Retina (tissue), 1 donor: Measurements from ENCODE around the gene MEIS2.

Experiments
- DNase-seq: peaks from one replicate; pipeline ENCODE4 v3.0.0-alpha.2; 2016

The MEIS2 gene

DNA sequence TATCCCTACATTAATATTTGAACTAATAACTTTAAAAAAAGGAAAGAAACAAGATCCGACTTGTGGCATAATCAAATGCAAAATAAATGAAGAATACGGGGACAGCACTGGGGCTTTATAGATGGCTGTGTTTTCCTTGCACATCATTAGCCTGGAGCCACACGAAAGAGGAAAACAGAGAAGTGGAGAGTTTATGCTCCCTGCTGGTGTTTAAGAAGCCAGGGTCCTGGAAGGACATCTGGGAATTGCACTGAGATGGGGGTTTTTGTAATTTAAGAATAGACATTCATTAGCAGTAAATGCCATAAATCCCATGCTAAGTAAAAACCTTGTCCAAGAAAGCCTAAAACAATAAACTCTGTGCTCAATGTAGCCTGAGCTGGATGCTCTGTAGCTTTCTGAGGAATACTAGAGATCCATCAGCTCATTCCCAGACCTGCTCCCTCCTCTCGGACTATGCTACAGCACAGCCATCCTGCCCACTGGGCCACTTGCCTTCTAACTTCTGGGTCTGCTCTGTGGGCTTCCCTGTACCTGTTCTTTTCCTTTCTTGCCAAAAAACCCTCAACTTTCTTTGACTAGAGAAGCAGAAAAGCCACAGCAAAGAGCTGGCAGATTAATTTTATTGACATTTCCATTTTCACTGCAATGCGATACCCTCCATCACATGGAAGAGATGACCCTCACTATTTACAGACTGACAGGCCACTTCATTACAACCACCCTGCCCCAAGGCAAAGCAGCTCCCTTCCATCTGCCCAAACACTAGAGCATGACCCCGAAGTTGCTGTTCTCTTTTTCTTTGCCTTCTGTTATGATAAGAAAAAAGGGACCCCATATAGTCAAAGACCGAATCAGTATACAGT lies 62.3 kb downstream of the MEIS2 start:
- DNase-seq: peak; percentile 61

DNA sequence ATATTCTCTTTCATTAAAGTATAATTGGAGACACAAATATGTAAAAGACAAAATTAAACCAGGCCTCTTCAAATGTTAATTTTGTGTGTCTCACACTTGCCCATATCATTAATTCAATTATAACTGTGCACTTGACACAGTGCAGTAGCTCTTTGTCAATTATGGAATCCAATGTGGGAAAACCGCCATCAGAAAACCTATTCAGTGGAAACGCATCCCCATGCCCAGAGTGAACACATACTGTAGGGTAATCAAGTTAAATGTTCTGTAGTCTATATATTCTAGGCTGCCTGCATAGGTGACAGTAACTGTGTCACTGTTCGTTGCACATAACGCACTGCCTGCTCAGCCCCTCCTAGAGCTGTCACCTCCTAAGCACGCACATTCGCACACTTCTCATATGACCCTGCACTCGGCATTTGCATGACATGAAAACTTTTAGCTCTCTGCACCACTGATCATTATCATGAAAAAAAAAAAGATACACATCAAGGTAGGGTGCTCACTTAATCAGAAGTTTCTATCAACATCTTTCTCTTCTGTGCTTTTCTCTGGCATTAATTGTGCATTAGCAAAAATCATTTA lies 63.2 kb downstream of the MEIS2 start:
- DNase-seq: no peak

DNA sequence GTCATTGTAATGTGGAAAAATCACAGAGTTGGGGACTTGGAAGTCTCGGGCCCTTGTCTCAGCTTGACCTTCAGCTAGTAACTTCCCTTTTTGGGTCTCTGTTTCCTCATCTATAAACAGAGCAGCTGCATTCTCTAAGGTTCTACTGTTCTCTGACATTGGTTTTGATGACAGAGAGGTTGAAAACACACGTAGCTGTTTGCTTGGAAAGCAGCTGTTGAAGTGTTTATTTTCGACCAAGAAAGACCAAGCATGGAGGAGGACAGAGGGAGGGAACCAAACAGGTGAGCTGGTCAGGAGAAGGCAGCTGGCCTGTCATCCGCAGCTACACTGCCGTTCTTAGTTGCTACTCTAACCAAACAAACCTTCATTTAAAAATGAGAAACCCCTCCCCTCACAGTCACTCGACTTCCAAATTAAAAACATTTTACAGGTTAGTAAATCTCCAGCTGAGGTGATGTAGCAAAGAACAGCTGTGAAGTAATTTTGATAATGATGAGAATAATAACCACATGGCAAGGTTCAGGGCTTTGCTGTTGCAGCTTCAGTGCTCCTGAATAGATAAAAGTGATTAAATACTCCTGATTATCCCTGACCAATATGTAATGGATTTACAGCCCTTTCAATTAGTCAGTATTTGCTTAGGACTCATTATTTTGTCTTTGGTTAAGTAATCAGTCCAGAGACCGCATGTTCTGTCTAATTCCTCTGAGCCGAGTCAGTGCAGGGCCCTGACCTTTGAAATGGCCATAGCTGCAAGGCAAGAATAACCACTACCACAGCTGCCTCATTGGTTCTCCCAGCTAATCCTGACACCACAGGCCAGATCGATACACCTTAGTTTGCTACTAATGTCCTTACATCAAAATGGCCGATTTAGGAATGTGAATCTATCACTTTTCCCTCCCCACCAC lies 65.3 kb downstream of the MEIS2 start:
- DNase-seq: no peak

DNA sequence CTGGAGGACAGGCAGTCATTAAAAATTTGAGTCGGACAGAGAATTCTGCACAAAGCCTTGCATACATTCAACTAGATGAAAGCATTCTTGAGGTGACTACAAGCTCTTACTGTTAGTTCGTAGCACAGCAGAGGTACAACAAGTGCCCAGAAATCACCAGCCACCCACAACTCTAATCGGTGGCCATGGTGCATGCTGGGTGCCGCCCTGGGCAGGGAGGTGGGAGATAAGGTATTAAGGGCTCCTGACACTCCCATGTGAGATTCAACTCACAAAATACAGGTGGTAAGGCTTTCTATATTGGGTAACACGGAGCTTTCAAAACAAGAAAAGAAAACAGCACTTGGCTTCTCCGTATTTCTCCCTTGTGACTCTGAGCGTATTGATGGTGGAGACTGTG lies 66.0 kb downstream of the MEIS2 start:
- DNase-seq: no peak

DNA sequence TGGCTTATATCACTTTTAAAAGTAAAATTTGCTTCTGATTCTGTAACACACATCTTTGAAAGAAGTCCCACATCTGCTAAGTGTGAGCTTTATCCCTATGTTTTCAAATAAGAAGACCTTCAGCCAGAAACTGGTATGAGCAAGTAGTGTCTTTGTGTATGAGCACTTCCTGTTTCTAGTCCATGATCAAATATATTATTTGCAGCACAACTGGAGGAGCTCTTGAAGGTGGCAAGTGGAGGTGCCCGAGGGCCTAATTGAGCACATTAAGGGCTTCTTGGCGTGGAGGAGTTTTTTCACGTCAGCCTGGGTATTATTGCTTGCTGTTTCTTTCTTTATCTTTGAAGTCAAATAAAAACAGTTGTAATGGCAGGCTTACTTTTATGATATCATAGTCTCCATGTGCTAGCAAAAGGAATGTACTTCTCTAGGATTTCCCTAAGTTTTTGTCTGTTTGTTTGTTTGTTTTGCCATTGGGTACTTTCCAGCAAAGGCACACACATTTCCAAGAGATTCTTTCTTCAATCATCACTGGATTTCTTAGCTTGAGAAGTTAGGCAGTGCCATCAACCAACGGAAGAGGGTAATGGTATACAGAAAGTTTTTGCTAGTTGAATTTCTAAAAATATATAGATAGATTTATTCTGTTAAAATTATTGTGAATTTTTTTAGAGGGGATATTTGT lies 68.1 kb downstream of the MEIS2 start:
- no peak for DNase-seq

DNA sequence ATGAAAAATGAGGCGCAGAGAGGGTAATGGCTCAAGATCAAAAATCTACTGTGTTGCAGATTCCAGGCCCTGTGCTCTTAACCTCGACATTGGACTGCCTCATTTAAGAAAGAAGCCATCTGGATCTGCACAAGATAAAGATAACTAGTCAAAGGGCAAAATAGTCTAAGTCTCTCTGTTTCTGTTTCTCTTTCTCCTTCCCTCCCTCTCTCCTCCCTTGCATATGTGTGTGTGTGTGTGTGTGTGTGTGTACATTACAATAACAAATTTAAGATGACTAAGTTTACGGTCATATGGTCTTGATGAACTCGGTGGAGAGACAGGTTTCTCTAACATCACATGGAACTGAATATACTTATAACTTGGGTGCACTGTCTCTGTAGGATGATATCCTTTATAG lies 69.2 kb downstream of the MEIS2 start:
- no peak for DNase-seq

DNA sequence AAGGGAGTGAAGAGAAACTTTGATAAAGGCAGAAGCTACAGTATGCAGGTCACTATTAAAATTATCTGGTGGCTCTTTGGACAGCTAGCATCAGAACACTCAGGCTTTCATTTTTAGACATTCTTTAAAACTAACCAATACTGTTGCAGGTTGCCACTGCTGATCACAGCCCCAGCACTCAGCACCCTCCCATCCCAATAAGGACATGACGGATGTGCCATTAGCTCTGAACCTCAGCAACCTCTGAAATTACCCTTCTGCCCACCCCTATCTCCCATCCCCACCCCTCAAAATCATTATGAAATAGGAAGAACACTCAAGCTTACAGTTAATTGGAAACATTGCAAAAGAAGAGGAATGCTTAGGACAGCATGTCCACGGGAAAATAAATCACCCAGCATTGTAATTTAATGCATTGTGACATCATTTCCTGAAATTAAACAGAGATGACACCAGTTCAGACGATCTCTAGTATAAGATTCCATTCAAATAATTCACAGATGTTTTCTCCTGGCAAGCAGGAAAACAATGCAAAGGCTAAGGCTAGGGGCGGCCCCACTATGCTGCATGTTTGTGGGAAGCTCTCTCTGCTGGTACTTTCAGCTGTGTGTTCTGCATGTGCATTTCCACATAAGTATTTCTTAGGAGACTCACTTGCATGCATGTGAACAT lies 71.6 kb downstream of the MEIS2 start:
- DNase-seq: no peak

DNA sequence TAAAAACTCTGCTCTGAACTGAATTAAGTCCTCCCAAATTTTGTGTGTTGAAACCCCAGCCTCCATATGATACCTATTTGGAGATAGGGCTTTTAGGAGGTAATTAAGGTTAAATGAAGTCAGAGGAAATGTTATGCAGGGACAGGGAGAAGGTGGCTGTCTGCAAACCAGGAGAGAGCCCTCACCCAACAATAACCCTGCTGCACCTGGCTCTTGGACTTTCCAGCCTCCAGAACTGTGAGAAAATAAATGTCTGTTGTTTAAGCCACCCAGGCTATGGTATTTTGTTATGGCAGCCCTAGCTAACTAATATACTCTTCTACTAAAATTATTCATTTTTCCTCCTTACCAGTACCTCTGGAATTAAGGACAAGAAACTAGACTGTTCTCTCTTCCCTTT lies 79.5 kb downstream of the MEIS2 start:
- DNase-seq: no peak

DNA sequence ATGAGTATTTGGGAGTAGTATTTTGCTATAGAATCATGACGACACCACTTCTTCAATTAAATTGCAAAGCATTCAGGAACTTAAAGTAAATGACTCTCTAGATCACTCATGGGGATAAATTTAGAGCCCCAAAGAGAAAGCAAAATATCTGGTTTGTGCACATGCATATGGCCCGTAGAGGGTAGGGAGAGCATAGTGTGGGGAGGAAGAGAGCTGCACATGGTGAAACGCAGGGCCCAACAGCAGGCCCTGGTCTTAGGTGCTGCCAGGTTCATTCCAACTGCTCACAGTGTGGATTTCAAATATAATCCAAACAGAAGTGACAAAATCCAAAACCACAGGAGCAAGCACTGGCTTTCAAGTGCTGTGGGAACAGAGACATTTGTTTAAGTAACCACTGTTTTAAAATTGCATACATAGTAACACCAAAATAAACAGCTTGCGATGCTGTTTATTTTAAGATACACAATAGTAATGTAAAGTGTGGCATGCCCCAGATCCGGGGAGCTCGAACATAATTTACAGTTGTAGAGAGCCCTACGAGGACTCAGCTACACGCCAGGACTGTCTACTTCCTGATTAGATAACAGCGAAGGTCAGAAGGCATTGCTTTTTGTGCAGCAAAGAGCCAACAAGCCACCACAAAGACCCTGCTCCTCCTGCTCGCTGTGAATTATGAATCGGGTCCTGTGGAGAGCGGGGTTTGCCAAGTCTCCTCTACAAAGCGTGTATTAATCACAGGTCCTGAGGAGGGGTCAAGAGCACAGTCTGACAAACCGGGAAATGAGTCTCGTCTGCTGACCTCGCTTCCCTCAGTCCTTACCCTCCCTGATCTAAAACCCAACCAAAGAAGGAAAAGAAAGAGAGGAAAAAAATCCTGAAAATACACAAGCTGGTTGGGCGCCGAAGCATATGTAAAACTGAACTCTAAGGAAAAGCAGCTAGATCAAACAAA lies 80.6 kb downstream of the MEIS2 start:
- DNase-seq: no peak

DNA sequence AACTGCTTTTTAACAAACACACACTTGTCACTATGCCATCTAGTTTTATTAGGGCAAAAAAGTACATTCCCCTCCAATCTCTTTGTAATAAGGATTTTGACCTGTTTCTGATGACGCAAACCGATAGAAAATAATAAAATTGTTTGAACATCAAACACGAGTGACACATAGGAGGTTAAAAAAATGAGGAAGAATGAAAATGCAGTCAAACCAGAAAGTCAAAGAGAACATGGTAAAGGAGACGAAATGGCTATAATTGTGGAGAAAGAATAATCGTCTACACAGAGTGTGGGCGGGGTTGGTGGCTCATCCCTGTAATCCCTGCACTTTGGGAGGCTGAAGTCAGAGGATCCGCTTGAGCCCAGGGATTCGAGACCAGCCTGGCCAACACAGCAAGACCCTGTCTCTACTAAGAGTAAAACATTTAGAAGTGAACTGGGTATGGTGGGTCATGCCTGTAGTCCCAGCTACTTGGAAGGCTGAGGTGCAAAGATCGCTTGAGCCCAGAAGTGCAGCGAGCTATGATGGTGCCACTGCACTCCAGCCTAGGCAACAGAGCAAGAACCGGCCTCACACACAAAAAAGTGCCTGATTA lies 83.2 kb downstream of the MEIS2 start:
- no peak for DNase-seq

DNA sequence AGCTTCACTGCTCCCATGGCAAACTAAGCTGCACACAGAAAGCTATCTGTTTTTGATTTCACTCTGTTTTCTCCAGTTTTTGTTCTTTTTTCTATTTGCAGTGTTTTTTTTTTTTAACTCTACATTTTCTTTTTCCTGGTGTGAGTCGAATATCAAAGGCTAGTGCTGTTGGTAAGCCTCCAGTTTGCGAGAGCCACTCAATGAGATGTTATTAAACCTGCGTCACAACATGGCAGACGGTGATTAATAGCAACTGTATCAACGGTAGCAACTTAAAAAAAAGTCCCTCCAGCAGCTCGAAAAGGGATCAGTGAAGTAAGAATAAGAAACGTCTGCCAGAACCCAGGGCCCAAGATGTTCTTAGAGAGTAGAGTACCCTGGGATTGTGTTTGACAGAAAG lies 84.1 kb downstream of the MEIS2 start:
- DNase-seq: no peak

DNA sequence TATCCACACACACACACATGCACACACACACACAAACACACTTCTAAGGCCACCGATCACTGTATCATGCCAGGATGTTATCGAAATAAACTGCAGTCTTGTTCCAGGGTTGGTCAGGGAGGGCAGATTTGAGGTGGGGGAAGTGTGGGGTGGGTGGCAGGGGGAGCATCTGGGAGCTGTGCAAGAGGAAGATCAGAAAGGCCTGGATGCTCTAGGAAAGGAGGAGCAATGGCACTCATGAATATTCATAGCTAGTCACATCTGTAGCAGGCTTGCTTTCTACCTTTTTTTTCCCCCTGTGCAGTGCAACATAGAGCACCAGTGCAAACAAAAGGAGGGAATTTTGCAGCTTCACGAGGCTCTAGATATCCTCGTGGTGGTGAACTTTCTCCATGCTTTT lies 84.9 kb downstream of the MEIS2 start:
- no peak for DNase-seq

DNA sequence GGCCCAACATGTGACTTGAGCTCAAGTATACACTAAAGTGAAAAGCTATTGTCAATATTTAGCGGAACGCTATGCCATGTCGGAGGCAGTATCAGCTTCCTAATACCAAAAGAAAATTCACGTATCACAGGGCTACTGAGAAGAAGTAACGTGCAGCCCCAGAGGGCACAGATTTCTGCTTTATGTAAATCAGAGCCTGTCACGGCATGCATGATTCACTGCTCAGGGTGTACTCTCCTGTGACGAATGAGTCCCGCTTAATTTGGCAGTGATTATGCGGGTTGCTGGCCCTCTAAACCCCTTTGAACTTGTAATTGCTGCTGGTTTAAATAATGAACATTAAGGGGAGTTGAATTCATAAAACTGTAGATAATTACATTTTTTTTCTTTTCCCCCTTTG lies 85.3 kb downstream of the MEIS2 start:
- DNase-seq: peak; percentile 49

DNA sequence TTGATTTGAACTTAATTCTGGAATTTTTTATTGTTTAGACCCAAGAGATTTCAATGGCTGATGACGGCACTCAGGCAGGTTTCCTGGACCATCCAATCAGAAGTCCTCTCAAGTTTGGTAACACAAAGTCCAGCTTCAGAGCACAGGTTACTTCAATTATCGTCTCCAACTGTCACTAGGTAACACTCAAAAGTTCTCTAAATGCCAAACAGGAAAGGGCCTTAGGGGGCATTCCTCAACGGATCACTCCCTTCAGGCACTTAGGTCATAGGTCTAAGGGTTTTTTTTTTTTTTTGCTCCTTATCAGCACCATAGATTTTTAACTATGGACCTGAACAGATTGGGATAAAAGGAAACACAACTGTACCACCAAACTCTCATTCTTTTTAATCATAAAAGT lies 85.8 kb downstream of the MEIS2 start:
- no peak for DNase-seq

DNA sequence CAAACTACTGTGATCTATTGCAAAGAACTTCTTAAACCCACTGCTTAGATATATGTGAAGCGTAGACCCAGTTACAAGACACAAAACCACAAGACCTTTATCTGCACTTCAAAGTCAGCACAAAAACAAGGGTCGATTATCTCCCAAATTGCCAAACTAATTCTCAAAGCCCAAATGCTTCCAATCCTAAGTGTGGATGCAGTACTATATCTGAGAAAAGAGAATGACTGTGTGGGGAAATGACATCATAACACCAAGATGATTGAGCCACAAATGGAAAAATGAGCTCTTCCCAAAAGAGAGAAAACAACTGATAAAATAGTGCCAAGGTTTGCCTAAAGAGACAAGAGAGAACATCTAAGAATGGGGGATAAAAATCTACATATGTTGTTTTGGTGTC lies 86.2 kb downstream of the MEIS2 start:
- DNase-seq: no peak

DNA sequence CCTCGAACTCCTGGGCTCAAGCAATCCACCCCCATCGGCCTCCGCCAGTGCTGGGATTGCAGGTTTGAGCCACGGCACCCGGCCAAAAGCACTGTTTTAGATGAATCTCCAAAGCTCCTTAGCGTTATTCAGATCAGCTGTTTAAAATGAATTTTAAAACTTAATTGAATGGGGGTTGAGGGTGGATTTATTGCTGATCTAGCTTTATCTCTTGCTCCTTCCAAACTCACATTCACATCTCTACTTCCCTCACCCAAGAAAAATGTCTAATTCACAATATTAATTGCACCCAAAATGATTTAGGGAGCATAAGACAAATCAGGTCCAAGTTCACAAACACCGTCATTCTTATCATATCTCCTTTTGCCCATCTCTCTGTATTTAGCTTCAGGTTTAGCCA lies 89.8 kb downstream of the MEIS2 start:
- no peak for DNase-seq

DNA sequence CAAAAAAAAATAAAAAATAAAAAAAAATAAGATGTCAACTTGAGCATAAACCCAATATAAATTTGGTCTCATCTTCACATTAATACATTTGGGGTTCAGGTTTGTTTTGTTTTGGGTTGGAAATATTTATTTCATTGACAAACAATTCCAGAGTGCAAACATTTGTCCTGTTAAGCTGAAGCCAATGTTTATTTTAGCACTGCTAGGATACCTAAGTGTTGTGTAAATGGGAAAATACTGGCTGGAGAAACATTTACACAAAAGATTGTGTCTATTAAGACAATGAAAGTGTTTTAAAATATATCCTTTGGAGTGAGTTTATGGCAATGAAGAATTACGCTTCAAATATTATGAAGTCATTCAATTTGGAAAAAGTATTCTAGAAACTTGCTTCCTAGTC lies 91.1 kb downstream of the MEIS2 start:
- DNase-seq: no peak

DNA sequence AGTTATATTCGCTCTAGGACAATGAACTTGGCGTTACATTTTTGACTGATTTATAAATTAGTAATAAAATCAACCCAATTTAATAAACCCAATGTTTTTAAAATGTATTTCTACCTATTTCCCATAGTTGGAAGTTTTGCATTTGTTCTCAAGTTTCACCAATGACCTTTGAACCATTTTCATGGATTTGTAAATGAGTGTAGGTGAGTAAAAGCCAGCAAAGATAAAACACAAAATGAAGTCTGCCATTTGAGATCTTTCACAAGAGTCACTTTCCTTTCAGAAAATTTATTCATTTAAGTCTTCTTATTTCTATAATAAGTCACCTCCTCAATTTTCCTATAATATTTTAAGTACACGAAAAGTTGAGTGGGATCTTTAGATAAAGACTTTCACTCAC lies 92.1 kb downstream of the MEIS2 start:
- no peak for DNase-seq

DNA sequence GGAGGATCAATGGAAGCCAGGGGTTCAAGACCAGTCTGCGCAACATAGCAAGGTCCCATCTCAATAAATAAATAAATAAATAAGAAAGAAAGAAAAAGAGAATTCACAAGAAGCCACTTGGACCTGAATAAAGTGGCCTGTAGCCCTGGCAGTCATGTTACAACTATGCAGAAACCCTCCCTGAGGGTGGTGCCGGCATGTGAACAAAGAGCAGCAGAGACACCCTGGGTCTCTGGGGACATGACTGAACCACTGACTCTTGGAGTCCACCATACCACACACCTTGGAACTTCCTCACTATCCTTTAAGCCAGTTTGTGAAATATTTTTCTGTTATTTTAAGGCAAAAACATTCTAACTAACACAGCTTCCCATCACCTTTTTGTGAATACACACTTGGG lies 93.0 kb downstream of the MEIS2 start:
- DNase-seq: no peak

DNA sequence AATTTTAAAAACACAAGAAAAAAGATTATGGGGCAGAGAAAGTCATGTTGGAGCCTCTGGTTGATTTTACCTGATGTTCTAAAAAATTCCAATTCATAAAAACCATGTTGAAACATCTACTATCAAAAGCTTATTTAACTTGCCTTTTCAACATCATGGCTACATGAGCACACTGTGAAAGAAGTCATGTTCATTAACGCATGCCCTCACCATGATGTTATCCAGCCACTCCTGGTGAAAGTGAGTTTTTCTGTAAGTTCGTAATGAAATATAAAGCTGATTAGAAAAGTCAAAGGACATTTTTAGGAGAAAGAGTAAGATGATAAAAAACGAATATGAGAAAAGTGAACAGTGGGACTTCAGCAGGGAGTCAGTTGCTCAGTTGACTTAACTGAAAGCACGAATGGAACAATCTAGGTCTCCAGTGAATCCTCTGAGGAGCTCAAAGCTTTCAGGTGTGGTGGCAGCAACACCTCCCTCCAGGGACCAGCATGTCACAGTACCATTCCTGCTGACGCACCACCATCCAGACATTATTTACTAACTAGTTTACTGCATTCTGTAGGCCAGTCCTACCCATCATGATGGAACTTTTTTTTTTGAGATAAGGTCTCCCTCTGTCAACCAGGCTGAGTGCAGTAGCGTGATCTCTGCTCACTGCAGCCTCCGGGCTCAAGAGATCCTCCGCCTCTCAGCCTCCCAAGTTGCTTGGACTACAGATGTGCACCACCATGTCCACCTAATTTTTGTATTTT lies 95.2 kb downstream of the MEIS2 start:
- DNase-seq: no peak
